Stimulated activated naive B cell treated with anti-CD40 and anti-IgM and Interleukin-4, amounts not matched to agents 10 μg/mL and 1 μg/mL and 100 μg/mL, for 72 hours (primary cell): Measurements from ENCODE around the gene DRG2.

Experiments used
- ATAC-seq, 2 donors: fragments of 150-1000 bp; cut with Tn5 transposase; replicated peaks; 2 replicates each; pipeline ENCODE4 v1.10.0; 2021; ENCODE audit warnings: moderate library complexity in 1 of 2
- DNase-seq: peaks from one replicate; pipeline ENCODE4 v3.0.0; 2021
- H3K27ac Mint-ChIP-seq: one replicate; pipeline ENCODE4 v1.8.0; 2022; ENCODE audit warnings: mild to moderate bottlenecking, mixed read lengths
- H3K27me3 Mint-ChIP-seq, 2 donors: one replicate each; pipeline ENCODE4 v1.8.0; 2022; ENCODE audit warnings: mixed read lengths in 2 of 2
- H3K36me3 Mint-ChIP-seq, 2 donors: one replicate each; pipeline ENCODE4 v1.8.0; 2022; ENCODE audit warnings: mixed read lengths in 2 of 2, mild to moderate bottlenecking in 1 of 2
- H3K4me1 Mint-ChIP-seq, 2 donors: one replicate each; pipeline ENCODE4 v1.8.0; 2022; ENCODE audit warnings: mixed read lengths in 2 of 2, mild to moderate bottlenecking in 1 of 2
- H3K4me3 Mint-ChIP-seq, 2 donors: one replicate each; pipeline ENCODE4 v1.8.0; 2022; ENCODE audit warnings: mild to moderate bottlenecking in 2 of 2, mixed read lengths in 2 of 2, moderate library complexity in 1 of 2
- H3K9me3 Mint-ChIP-seq, 2 donors: one replicate each; pipeline ENCODE4 v1.8.0; 2022; ENCODE audit warnings: mixed read lengths in 2 of 2, mild to moderate bottlenecking in 1 of 2

Gene DRG2

GRCh38 chr17:18100616-18101015 lies 12.9 kb downstream of the DRG2 start:
- H3K27ac Mint-ChIP-seq: no peak overlapping the region
- no peak for ATAC-seq
- no peak for DNase-seq
- peaks cover 23 to 35% of the 10 kb centered on the region in 2 donors for H3K4me1 Mint-ChIP-seq
- H3K36me3 Mint-ChIP-seq: peaks cover 35 to 59% of the 10 kb centered on the region in 2 donors
- H3K9me3 Mint-ChIP-seq: no peaks in the 10 kb centered on the region
- no peak overlapping the region for H3K4me3 Mint-ChIP-seq
- no peaks in the 10 kb centered on the region for H3K27me3 Mint-ChIP-seq

- H3K27me3 Mint-ChIP-seq: no peaks in the 10 kb centered on the region
- no peaks in the 10 kb centered on the region for H3K9me3 Mint-ChIP-seq
- peaks cover 19 to 25% of the 10 kb centered on the region in 2 donors for H3K4me1 Mint-ChIP-seq
- peaks cover 31 to 52% of the 10 kb centered on the region in 2 donors for H3K36me3 Mint-ChIP-seq
- ATAC-seq (no peak), DNase-seq (no peak)
- peak overlapping the region; percentile 80 for H3K27ac Mint-ChIP-seq
- no peak overlapping the region for H3K4me3 Mint-ChIP-seq
Observed at GRCh38 chr17:18101828-18102227, 14.1 kb downstream of the DRG2 start.

GRCh38 chr17:18102640-18103039 lies 14.9 kb downstream of the DRG2 start:
- Mint-ChIP-seq H3K4me3 (peak overlapping the region in 1 of 2 donors; percentile 19), H3K27me3 (no peaks in the 10 kb centered on the region), H3K9me3 (no peaks in the 10 kb centered on the region), H3K36me3 (peaks cover 34 to 55% of the 10 kb centered on the region in 2 donors), H3K27ac (peak overlapping the region; percentile 80), H3K4me1 (peaks cover 19 to 24% of the 10 kb centered on the region in 2 donors)
- ATAC-seq (peak; percentile 95), DNase-seq (peak; percentile 47)

- no peak for ATAC-seq
- Mint-ChIP-seq H3K27ac (peak overlapping the region; percentile 11), H3K9me3 (no peaks in the 10 kb centered on the region), H3K4me1 (peaks cover 19 to 24% of the 10 kb centered on the region in 2 donors), H3K27me3 (no peaks in the 10 kb centered on the region), H3K4me3 (no peak overlapping the region), H3K36me3 (peaks cover 27 to 45% of the 10 kb centered on the region in 2 donors)
- no peak for DNase-seq
Observed at GRCh38 chr17:18105027-18105426, 17.3 kb downstream of the DRG2 start.

- no peak for DNase-seq
- no peak for ATAC-seq
- Mint-ChIP-seq H3K4me1 (peaks cover 19 to 21% of the 10 kb centered on the region in 2 donors), H3K9me3 (no peaks in the 10 kb centered on the region), H3K27me3 (no peaks in the 10 kb centered on the region), H3K27ac (peak overlapping the region; percentile 9), H3K4me3 (no peak overlapping the region), H3K36me3 (peaks cover 27 to 47% of the 10 kb centered on the region in 2 donors)
Observed at GRCh38 chr17:18105595-18105994, 17.8 kb downstream of the DRG2 start.

- Mint-ChIP-seq H3K4me3 (no peak overlapping the region), H3K9me3 (no peaks in the 10 kb centered on the region), H3K4me1 (peaks cover 19 to 21% of the 10 kb centered on the region in 2 donors), H3K27me3 (no peaks in the 10 kb centered on the region), H3K27ac (no peak overlapping the region), H3K36me3 (peaks cover 27 to 47% of the 10 kb centered on the region in 2 donors)
- DNase-seq (no peak), ATAC-seq (no peak)
Observed at GRCh38 chr17:18106211-18106610, 18.5 kb downstream of the DRG2 start.

- Mint-ChIP-seq H3K27ac (no peak overlapping the region), H3K4me1 (peaks cover 13 to 14% of the 10 kb centered on the region in 2 donors), H3K4me3 (no peak overlapping the region), H3K27me3 (no peaks in the 10 kb centered on the region), H3K9me3 (no peaks in the 10 kb centered on the region), H3K36me3 (peaks cover 20 to 38% of the 10 kb centered on the region in 2 donors)
- ATAC-seq (no peak), DNase-seq (no peak)
Observed at GRCh38 chr17:18107061-18107790, 19.5 kb downstream of the DRG2 start.

- Mint-ChIP-seq H3K9me3 (no peaks in the 10 kb centered on the region), H3K27ac (no peak overlapping the region), H3K36me3 (peaks cover 16 to 38% of the 10 kb centered on the region in 2 donors), H3K4me1 (peaks cover 7 to 8% of the 10 kb centered on the region in 2 donors), H3K27me3 (no peaks in the 10 kb centered on the region), H3K4me3 (no peak overlapping the region)
- DNase-seq (no peak), ATAC-seq (no peak)
Observed at GRCh38 chr17:18107971-18108370, 20.2 kb downstream of the DRG2 start.

- peak within 1 kb of the TSS; percentile 28 for H3K27ac Mint-ChIP-seq
- no peaks in the 10 kb centered on the region for H3K27me3 Mint-ChIP-seq
Observed at GRCh38 chr17:18108401-18109312, 20.9 kb downstream of the DRG2 start, which contains the start of gene MYO15A. Gene MYO15A, plus strand, starts transcription at chr17:18108756. Its CDS starts 10,045 bp downstream, at chr17:18118801.

GRCh38 chr17:18109935-18110485 lies 22.3 kb downstream of the DRG2 start:
- Mint-ChIP-seq H3K36me3 (peaks cover 7 to 20% of the 10 kb centered on the region in 2 donors), H3K27me3 (peaks cover 0 to 2% of the 10 kb centered on the region in 2 donors), H3K4me3 (peak overlapping the region in 1 of 2 donors; percentile 10), H3K9me3 (no peaks in the 10 kb centered on the region), H3K4me1 (no peaks in the 10 kb centered on the region), H3K27ac (no peak overlapping the region)
- no peak for ATAC-seq
- no peak for DNase-seq

More at GRCh38 chr17:18108401-18109312, 20.9 kb downstream of the DRG2 start, which contains the start of gene MYO15A:
- ATAC-seq (no peak), DNase-seq (no peak)
- peaks cover under 1 to 2% of the 10 kb centered on the region in 2 donors for H3K4me1 Mint-ChIP-seq
- H3K36me3 Mint-ChIP-seq: peaks cover 12 to 32% of the 10 kb centered on the region in 2 donors
- no peak within 1 kb of the TSS for H3K4me3 Mint-ChIP-seq
- H3K9me3 Mint-ChIP-seq: no peaks in the 10 kb centered on the region

GRCh38 chr17:18110636-18111145 lies 22.9 kb downstream of the DRG2 start:
- Mint-ChIP-seq H3K9me3 (no peaks in the 10 kb centered on the region), H3K27ac (no peak overlapping the region), H3K4me1 (no peaks in the 10 kb centered on the region), H3K27me3 (peaks cover 0 to 4% of the 10 kb centered on the region in 2 donors), H3K4me3 (no peak overlapping the region), H3K36me3 (peaks cover 7 to 15% of the 10 kb centered on the region in 2 donors)
- ATAC-seq: no peak
- no peak for DNase-seq

GRCh38 chr17:18111330-18111971 lies 23.7 kb downstream of the DRG2 start:
- no peak overlapping the region for H3K27ac Mint-ChIP-seq
- no peak overlapping the region for H3K4me3 Mint-ChIP-seq
- DNase-seq: no peak
- H3K27me3 Mint-ChIP-seq: peaks cover 0 to 4% of the 10 kb centered on the region in 2 donors
- ATAC-seq: no peak
- no peaks in the 10 kb centered on the region for H3K9me3 Mint-ChIP-seq
- H3K36me3 Mint-ChIP-seq: peaks cover 7 to 14% of the 10 kb centered on the region in 2 donors
- no peaks in the 10 kb centered on the region for H3K4me1 Mint-ChIP-seq

- ATAC-seq (no peak), DNase-seq (no peak)
- Mint-ChIP-seq H3K36me3 (no peaks in the 10 kb centered on the region), H3K4me3 (no peak overlapping the region), H3K4me1 (no peaks in the 10 kb centered on the region), H3K27me3 (peaks cover 0 to 4% of the 10 kb centered on the region in 2 donors), H3K27ac (no peak overlapping the region), H3K9me3 (peaks cover 4% of the 10 kb centered on the region in 2 donors)
Observed at GRCh38 chr17:18115517-18115916, 27.8 kb downstream of the DRG2 start.
